Tibial nerve (tissue), 4 donors: Measurements from ENCODE around the gene PABPN1. TPM values are rescaled to one million over a fixed set of nuclear protein-coding genes. Genes with fewer than 3 reads are reported as not detected.

Experiments used
- DNase-seq, 2 donors: peaks; one replicate each; pipeline ENCODE4 v3.0.0-alpha.2; 2019; ENCODE audit warnings: low spot score in 2 of 2
- H3K27ac ChIP-seq, 4 donors: fragments of 200-600 bp; sonication (generic) in 3 of 4; one replicate each; pipeline ENCODE4 v1.5.1; 2017 to 2019; ENCODE audit warnings: mild to moderate bottlenecking in 1 of 4
- H3K27me3 ChIP-seq, 2 donors: fragments of 200-600 bp; sonication (generic) in 1 of 2; one replicate each; pipeline versions ENCODE4 v1.5.1 to v1.6.0; 2017 to 2019
- H3K36me3 ChIP-seq, 3 donors: fragments of 200-600 bp; sonication (generic); one replicate each; pipeline ENCODE4 v1.5.1; 2018 to 2019
- H3K4me1 ChIP-seq, 4 donors: fragments of 200-600 bp; sonication (generic) in 3 of 4; one replicate each; pipeline ENCODE4 v1.5.1; 2017 to 2019
- H3K4me3 ChIP-seq, 4 donors: fragments of 200-600 bp; sonication (generic) in 3 of 4; one replicate each; pipeline ENCODE4 v1.5.1; 2017 to 2019; ENCODE audit warnings: mild to moderate bottlenecking in 1 of 4, moderate library complexity in 1 of 4
- H3K9me3 ChIP-seq, 4 donors: fragments of 200-600 bp; sonication (generic) in 3 of 4; one replicate each; pipeline ENCODE4 v1.5.1; 2017 to 2019
- CTCF ChIP-seq, 5 experiments: fragments of 200-600 bp in 3 of 5; fragments of 450-650 bp in 2 of 5; sonication (generic) in 3 of 5; IDR thresholded peaks; one replicate each; pipeline ENCODE4 v1.5.1; 2016 to 2019; ENCODE audit warnings: antibody characterized with exemption in 5 of 5, mild to moderate bottlenecking in 3 of 5, moderate library complexity in 2 of 5
- EP300 ChIP-seq, 2 donors: sonication (generic); formaldehyde crosslinking; IDR thresholded peaks; one replicate each; pipeline ENCODE4 v1.6.1; 2017; ENCODE audit warnings: antibody characterized with exemption in 2 of 2, mild to moderate bottlenecking in 1 of 2
- POLR2A ChIP-seq, 2 donors: fragments of 450-650 bp; IDR thresholded peaks; one replicate each; pipeline ENCODE4 v1.6.1; 2017; ENCODE audit warnings: antibody characterized with exemption in 2 of 2, mild to moderate bottlenecking in 2 of 2, moderate library complexity in 2 of 2
- WGBS, 2 donors: methylation state at CpG; one replicate each; pipeline ENCODE4 v1.1.5; 2018; 5-methylcytosine and 5-hydroxymethylcytosine counted together
- total RNA-seq, 4 donors: library from RNA; depleted of rRNA; stranded (reverse); fragments of >200 nt; gene quantifications; one replicate each; pipeline ENCODE4 v1.1.0, GENCODE V29; 2016

The PABPN1 gene
- total RNA-seq, 4 donors from 2014 or later = 52.1 to 80.8 (median 64.5) TPM

DNA sequence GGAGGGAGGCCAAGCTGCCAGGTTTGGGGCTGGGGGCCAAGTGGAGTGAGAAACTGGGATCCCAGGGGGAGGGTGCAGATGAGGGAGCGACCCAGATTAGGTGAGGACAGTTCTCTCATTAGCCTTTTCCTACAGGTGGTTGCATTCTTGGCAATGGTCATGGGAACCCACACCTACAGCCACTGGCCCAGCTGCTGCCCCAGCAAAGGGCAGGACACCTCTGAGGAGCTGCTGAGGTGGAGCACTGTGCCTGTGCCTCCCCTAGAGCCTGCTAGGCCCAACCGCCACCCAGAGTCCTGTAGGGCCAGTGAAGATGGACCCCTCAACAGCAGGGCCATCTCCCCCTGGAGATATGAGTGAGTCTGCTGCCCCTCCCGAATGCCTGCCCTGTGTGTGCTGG, 51.8 kb downstream of the PABPN1 start:
- 82 to 85% methylated on average over 3 of the region's 3 CpGs for WGBS, 2 donors
- Histone ChIP-seq H3K9me3 (no peaks in the 10 kb centered on the region), H3K4me1 (peaks cover 0 to 55% (median 6%) of the 10 kb centered on the region in 4 donors), H3K27me3 (no peaks in the 10 kb centered on the region), H3K4me3 (no peak overlapping the region), H3K36me3 (no peaks in the 10 kb centered on the region), H3K27ac (peak overlapping the region in 2 of 4 donors; percentile 8 to 36)
- DNase-seq = no peak
- TF ChIP-seq EP300 (IDR thresholded peaks at IDR 0.05) (no peak), CTCF (IDR thresholded peaks at IDR 0.05) (no peak), POLR2A (IDR thresholded peaks at IDR 0.05) (no peak)

Other genes with a start within 250 kb of the PABPN1 start
- gene ACIN1, start 226.3 kb upstream of the PABPN1 start, total RNA-seq = 100 to 1,000 TPM in 3 of 4 donors, 10 to 100 TPM in 1; 96.5 to 143 (median 108) TPM
- gene C14orf119, start 226.0 kb upstream of the PABPN1 start, total RNA-seq = 10 to 100 TPM; 15.5 to 35.1 (median 21.7) TPM
- gene CIROP, start 216.5 kb upstream of the PABPN1 start, total RNA-seq = not detected
- not detected for gene CEBPE, start 202.2 kb upstream of the PABPN1 start, total RNA-seq
- 10 to 100 TPM; 26.2 to 41.4 (median 37.5) TPM for gene SLC7A8, start 137.8 kb upstream of the PABPN1 start, total RNA-seq
- gene RNF212B, start 83.5 kb upstream of the PABPN1 start, total RNA-seq = not detected
- gene HOMEZ, start 35.3 kb upstream of the PABPN1 start, total RNA-seq = 10 to 100 TPM in 2 of 4 donors, 1 to 10 TPM in 2; 7.5 to 35.2 (median 10.2) TPM
- 10 to 100 TPM; 15.0 to 29.1 (median 19.2) TPM for gene PPP1R3E, start 18.6 kb upstream of the PABPN1 start, total RNA-seq
- gene BCL2L2, start 14.6 kb upstream of the PABPN1 start, total RNA-seq = 10 to 100 TPM; 49.8 to 87.3 (median 56.5) TPM
- 10 to 100 TPM; 55.9 to 91.0 (median 58.3) TPM for gene SLC22A17, start 31.4 kb downstream of the PABPN1 start, total RNA-seq
- gene EFS, start 43.7 kb downstream of the PABPN1 start, total RNA-seq = 10 to 100 TPM; 31.4 to 38.2 (median 34.2) TPM
- not detected for gene IL25, start 51.4 kb downstream of the PABPN1 start, total RNA-seq
- 10 to 100 TPM; 10.8 to 31.5 (median 18.3) TPM for gene CMTM5, start 55.6 kb downstream of the PABPN1 start, total RNA-seq
- gene MYH6, start 86.8 kb downstream of the PABPN1 start, total RNA-seq = under 1 TPM in 1 of 4 donors, not detected in 3; 0.30 TPM
- under 1 TPM in 1 of 4 donors, not detected in 3; 0.90 TPM for gene MYH7, start 114.2 kb downstream of the PABPN1 start, total RNA-seq
- gene NGDN, start 148.2 kb downstream of the PABPN1 start, total RNA-seq = 10 to 100 TPM; 35.8 to 45.6 (median 36.5) TPM
- 1 to 10 TPM; 2.1 to 3.9 (median 2.6) TPM for gene ZFHX2, start 230.3 kb downstream of the PABPN1 start, total RNA-seq
- 10 to 100 TPM; 14.4 to 47.1 (median 25.2) TPM for gene THTPA, start 234.8 kb downstream of the PABPN1 start, total RNA-seq
- 10 to 100 TPM; 30.2 to 76.8 (median 52.0) TPM for gene AP1G2, start 246.3 kb downstream of the PABPN1 start, total RNA-seq